ENCODE data around the gene SLX4IP. TPM values are rescaled to one million over a fixed set of nuclear protein-coding genes. Genes with fewer than 3 reads are reported as not detected.

Gene SLX4IP
- total RNA-seq, 1 donor from 2014 or later = 5.3 TPM

GRCh38 chr20:10461495-10461894 is 26.4 kb downstream of the SLX4IP start:
- no peak overlapping the region for H3K4me3 Mint-ChIP-seq (ENCODE audit: unreplicated experiment)
- Histone ChIP-seq H3K27ac (ENCODE audit: low read depth, low read length) (no peak overlapping the region), H3K4me3 (ENCODE audit: insufficient read depth, low read depth, low read length) (no peak overlapping the region), H3K27me3 (ENCODE audit: insufficient read depth, low read length) (no peaks in the 10 kb centered on the region), H3K79me2 (ENCODE audit: insufficient read depth, low read length) (no peaks in the 10 kb centered on the region), H3K9ac (ENCODE audit: low read length) (no peak overlapping the region), H3K4me1 (ENCODE audit: insufficient read depth, low read length) (peaks cover 3% of the 10 kb centered on the region), H3K4me2 (ENCODE audit: low read length) (no peak overlapping the region), H3K36me3 (ENCODE audit: insufficient read depth, low read length) (no peaks in the 10 kb centered on the region), H4K20me1 (ENCODE audit: insufficient read depth, low read length) (no peaks in the 10 kb centered on the region), H2AFZ (ENCODE audit: low read depth, low read length) (no peak overlapping the region), H3K9me3 (ENCODE audit: insufficient read depth, low read depth, low read length) (no peaks in the 10 kb centered on the region)
- H3K27ac Mint-ChIP-seq (ENCODE audit: unreplicated experiment) = no peak overlapping the region
- DNase-seq (ENCODE audit: low read depth) (no peak), FAIRE-seq (no peak)
- TF ChIP-seq CTCF (IDR thresholded peaks at IDR 0.05; ENCODE audit: insufficient read depth, low read depth, low read length) (no peak), EZH2 (IDR thresholded peaks at IDR 0.05; ENCODE audit: insufficient read depth, low read length) (no peak)
- peaks cover 14% of the 10 kb centered on the region for H3K4me1 Mint-ChIP-seq (ENCODE audit: low read depth, unreplicated experiment)
- peaks cover 6% of the 10 kb centered on the region for H3K9me3 Mint-ChIP-seq (ENCODE audit: unreplicated experiment)
- no peaks in the 10 kb centered on the region for H3K27me3 Mint-ChIP-seq (ENCODE audit: low read depth, unreplicated experiment)
- peaks cover 6% of the 10 kb centered on the region for H3K36me3 Mint-ChIP-seq (ENCODE audit: low read depth, unreplicated experiment)

DNA sequence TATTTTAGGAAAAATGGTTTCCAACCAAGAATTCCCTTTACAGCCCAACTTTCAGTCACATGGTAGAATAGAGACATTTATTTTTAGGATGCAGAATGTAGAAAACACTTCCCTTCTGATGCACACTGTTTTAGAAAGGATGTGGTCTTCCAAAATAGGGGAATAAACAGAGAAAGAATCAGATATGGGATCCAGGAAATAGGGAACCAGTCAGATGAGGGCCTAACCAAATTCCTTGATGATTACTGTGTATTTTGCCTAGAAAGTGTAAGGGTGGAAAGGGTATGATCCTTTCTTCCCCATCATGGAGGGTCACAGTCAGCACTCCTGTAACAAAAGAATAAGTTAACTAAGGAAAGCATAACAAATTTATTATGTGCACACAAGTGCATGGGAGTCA is 27.4 kb downstream of the SLX4IP start:
- H3K27me3 ChIP-seq (ENCODE audit: insufficient read depth, low read length) = no peaks in the 10 kb centered on the region
- H3K27ac ChIP-seq (ENCODE audit: low read depth, low read length) = no peak overlapping the region
- Mint-ChIP-seq H3K9me3 (ENCODE audit: unreplicated experiment) (peaks cover 6% of the 10 kb centered on the region), H3K36me3 (ENCODE audit: low read depth, unreplicated experiment) (peaks cover 6% of the 10 kb centered on the region), H3K4me1 (ENCODE audit: low read depth, unreplicated experiment) (peaks cover 22% of the 10 kb centered on the region), H3K4me3 (ENCODE audit: unreplicated experiment) (no peak overlapping the region), H3K27me3 (ENCODE audit: low read depth, unreplicated experiment) (no peaks in the 10 kb centered on the region), H3K27ac (ENCODE audit: unreplicated experiment) (no peak overlapping the region)
- no peak overlapping the region for H2AFZ ChIP-seq (ENCODE audit: low read depth, low read length)
- H3K9me3 ChIP-seq (ENCODE audit: insufficient read depth, low read depth, low read length) = no peaks in the 10 kb centered on the region
- TF ChIP-seq EZH2 (IDR thresholded peaks at IDR 0.05; ENCODE audit: insufficient read depth, low read length) (no peak), CTCF (IDR thresholded peaks at IDR 0.05; ENCODE audit: insufficient read depth, low read depth, low read length) (no peak)
- no peak overlapping the region for H3K9ac ChIP-seq (ENCODE audit: low read length)
- no peak for DNase-seq (ENCODE audit: low read depth)
- peak; percentile 47 for FAIRE-seq
- peaks cover 3% of the 10 kb centered on the region for H3K4me1 ChIP-seq (ENCODE audit: insufficient read depth, low read length)
- H3K36me3 ChIP-seq (ENCODE audit: insufficient read depth, low read length) = no peaks in the 10 kb centered on the region
- no peaks in the 10 kb centered on the region for H4K20me1 ChIP-seq (ENCODE audit: insufficient read depth, low read length)
- no peaks in the 10 kb centered on the region for H3K79me2 ChIP-seq (ENCODE audit: insufficient read depth, low read length)
- H3K4me3 ChIP-seq (ENCODE audit: insufficient read depth, low read depth, low read length) = no peak overlapping the region
- no peak overlapping the region for H3K4me2 ChIP-seq (ENCODE audit: low read length)

DNA sequence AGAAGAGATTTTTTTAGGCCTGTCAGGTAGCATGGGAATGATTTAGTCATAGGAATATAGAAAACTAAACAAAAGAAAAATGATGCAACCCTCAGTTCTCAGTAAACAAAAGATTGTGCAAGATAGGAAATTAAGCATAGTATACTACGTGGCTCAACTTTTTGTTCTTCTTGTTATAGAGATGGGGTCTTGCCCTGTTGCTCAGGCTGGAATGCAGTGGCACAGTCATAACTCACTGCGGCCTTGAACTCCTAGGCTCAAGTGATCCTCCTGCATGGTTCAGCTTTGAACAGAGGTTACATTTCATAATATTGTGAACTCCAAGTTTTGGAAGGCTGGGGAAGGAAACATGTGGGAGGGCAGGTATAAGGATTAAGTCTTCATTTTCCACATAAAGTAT is 28.5 kb downstream of the SLX4IP start:
- Histone ChIP-seq H3K4me3 (ENCODE audit: insufficient read depth, low read depth, low read length) (no peak overlapping the region), H3K27me3 (ENCODE audit: insufficient read depth, low read length) (no peaks in the 10 kb centered on the region), H3K4me2 (ENCODE audit: low read length) (no peak overlapping the region), H3K9me3 (ENCODE audit: insufficient read depth, low read depth, low read length) (no peaks in the 10 kb centered on the region), H3K27ac (ENCODE audit: low read depth, low read length) (no peak overlapping the region), H3K79me2 (ENCODE audit: insufficient read depth, low read length) (no peaks in the 10 kb centered on the region), H4K20me1 (ENCODE audit: insufficient read depth, low read length) (no peaks in the 10 kb centered on the region), H3K36me3 (ENCODE audit: insufficient read depth, low read length) (no peaks in the 10 kb centered on the region), H3K9ac (ENCODE audit: low read length) (no peak overlapping the region), H2AFZ (ENCODE audit: low read depth, low read length) (no peak overlapping the region), H3K4me1 (ENCODE audit: insufficient read depth, low read length) (peaks cover 8% of the 10 kb centered on the region)
- no peak for TF ChIP-seq EZH2 (IDR thresholded peaks at IDR 0.05; ENCODE audit: insufficient read depth, low read length)
- no peak for TF ChIP-seq CTCF (IDR thresholded peaks at IDR 0.05; ENCODE audit: insufficient read depth, low read depth, low read length)
- H3K4me3 Mint-ChIP-seq (ENCODE audit: unreplicated experiment) = no peak overlapping the region
- H3K27ac Mint-ChIP-seq (ENCODE audit: unreplicated experiment) = no peak overlapping the region
- FAIRE-seq = no peak
- peaks cover 33% of the 10 kb centered on the region for H3K4me1 Mint-ChIP-seq (ENCODE audit: low read depth, unreplicated experiment)
- peaks cover 4% of the 10 kb centered on the region for H3K36me3 Mint-ChIP-seq (ENCODE audit: low read depth, unreplicated experiment)
- H3K9me3 Mint-ChIP-seq (ENCODE audit: unreplicated experiment) = peaks cover 3% of the 10 kb centered on the region
- H3K27me3 Mint-ChIP-seq (ENCODE audit: low read depth, unreplicated experiment) = no peaks in the 10 kb centered on the region
- no peak for DNase-seq (ENCODE audit: low read depth)

Measured in astrocyte (in vitro differentiated cells and primary cell).